ENCODE measurements around the gene ZNF512B. TPM values are rescaled to one million over a fixed set of nuclear protein-coding genes. Genes with fewer than 3 reads are reported as not detected.
"Not testable (repeated sequence)": the region's sequence is repeated elsewhere in the genome, so short reads cannot be mapped to it uniquely, and the experiment has no call there.

Gene ZNF512B
- total and polyA plus RNA-seq, 2 donors (not counting 3 experiments of a cell fraction or from before 2014, with no cell fraction given) = 8.7 to 30.0 TPM

DNA sequence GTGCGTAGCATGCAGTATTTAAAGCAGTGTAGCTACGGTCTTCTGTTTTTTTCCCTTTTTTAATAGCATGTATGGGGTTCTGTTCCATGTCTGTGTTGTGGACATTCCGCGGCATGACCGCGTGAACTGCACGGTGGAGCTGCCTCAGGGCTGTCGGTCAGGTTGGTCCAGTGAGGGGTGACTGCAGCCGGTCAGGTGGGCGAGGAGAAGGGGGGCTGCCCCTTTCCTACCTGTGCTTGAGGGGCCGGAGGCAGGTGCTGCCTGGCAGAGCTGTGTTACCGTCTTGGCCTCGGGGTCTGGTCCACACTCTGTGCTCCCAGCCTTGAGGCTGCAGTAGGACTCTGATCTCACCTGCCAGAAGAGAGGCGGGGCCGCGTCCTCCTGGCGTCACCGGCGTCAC, 38.0 kb downstream of the ZNF512B start:
- DNase-seq (ENCODE audit: low read depth, low spot score) (no peak), FAIRE-seq (no peak)
- Histone ChIP-seq H3K9ac (replicated peaks; ENCODE audit: extremely low read depth, insufficient read depth, low read length) (no peak overlapping the region), H3K27me3 (ENCODE audit: control insufficient read depth in 2 of 2, insufficient read depth in 2 of 2, low read length in 2 of 2) (no peaks in the 10 kb centered on the region), H3K4me3 (replicated peaks in 1 of 3; ENCODE audit: insufficient read depth in 1 of 3, low read depth in 1 of 3, low read length in 3 of 3) (no peak overlapping the region), H3K4me2 (ENCODE audit: insufficient read depth, low read length) (no peak overlapping the region), H2AFZ (ENCODE audit: low read depth, low read length) (no peak overlapping the region), H3K36me3 (ENCODE audit: control insufficient read depth in 2 of 2, extremely low read depth in 1 of 2, insufficient read depth in 2 of 2, low read length in 2 of 2) (peaks cover 7 to 55% of the 10 kb centered on the region in 2 experiments), H3K79me2 (ENCODE audit: control insufficient read depth, insufficient read depth, low read length) (peaks cover 41% of the 10 kb centered on the region), H4K20me1 (replicated peaks; ENCODE audit: control insufficient read depth, extremely low read depth, insufficient read depth, low read length) (peaks cover 3% of the 10 kb centered on the region), H3K9me3 (replicated peaks; ENCODE audit: control insufficient read depth, insufficient read depth, low read length) (no peaks in the 10 kb centered on the region), H3K27ac (ENCODE audit: insufficient read depth, low read depth, low read length) (no peak overlapping the region), H3K4me1 (ENCODE audit: control insufficient read depth, extremely low read depth, insufficient read depth, low read length) (no peaks in the 10 kb centered on the region), H3K9me1 (replicated peaks; ENCODE audit: control insufficient read depth, extremely low read depth, insufficient read depth, low read length) (no peaks in the 10 kb centered on the region)
- TF ChIP-seq EZH2 (IDR thresholded peaks at IDR 0.05; ENCODE audit: borderline replicate concordance, low read depth, low read length, severe bottlenecking) = no peak
- POLR2A ChIA-PET = no interaction called here
- intact Hi-C loops (cut with micrococcal nuclease) (no loop called here), dilution Hi-C loops (cut with MboI; ENCODE audit: extremely low pct_ligation_motif_present, low sequenced_read_pairs) (no loop called here)
- no TSS peak for BruUV-seq (replicated peaks)
- CTCF ChIA-PET = interaction anchor here (1.2 kb wide), 1 partner anchor 13 kb away, joined by 3 read pairs; no protein-coding TSS in a partner anchor

DNA sequence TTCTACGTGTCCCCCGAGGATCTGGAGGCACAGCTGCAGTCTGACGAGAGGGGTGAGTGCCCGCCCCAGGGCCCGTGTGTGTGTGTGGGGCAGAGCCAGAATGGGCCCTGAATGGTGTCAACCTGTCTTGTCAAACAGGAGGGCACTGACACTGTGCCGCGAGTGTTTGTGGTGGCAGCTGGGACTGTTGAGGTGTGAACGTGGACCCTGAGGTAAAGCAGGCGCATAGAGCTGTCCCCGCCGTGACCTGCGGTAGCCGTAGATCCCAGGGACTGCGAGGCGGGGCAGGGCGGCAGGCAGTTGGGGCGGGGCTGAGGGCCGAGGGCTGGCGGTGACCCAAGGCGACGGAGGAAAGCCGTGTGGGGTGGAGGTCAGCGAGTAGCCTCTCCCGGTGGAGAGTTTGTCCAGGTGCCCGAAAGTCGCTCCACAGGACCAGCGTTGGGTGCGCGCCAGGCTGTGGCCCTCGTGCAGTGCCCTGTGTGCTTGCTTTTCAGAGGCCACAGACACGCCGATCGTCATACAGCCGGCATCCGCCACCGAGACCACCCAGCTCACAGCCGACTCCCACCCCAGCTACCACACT, 38.7 kb downstream of the ZNF512B start:
- Histone ChIP-seq H3K4me3 (replicated peaks in 1 of 3; ENCODE audit: insufficient read depth in 1 of 3, low read depth in 1 of 3, low read length in 3 of 3) (no peak overlapping the region), H3K9me3 (replicated peaks; ENCODE audit: control insufficient read depth, insufficient read depth, low read length) (no peaks in the 10 kb centered on the region), H3K79me2 (ENCODE audit: control insufficient read depth, insufficient read depth, low read length) (peaks cover 48% of the 10 kb centered on the region), H3K4me1 (ENCODE audit: control insufficient read depth, extremely low read depth, insufficient read depth, low read length) (no peaks in the 10 kb centered on the region), H3K9ac (replicated peaks; ENCODE audit: extremely low read depth, insufficient read depth, low read length) (no peak overlapping the region), H3K27ac (ENCODE audit: insufficient read depth, low read depth, low read length) (no peak overlapping the region), H3K36me3 (ENCODE audit: control insufficient read depth in 2 of 2, extremely low read depth in 1 of 2, insufficient read depth in 2 of 2, low read length in 2 of 2) (peaks cover 13 to 55% of the 10 kb centered on the region in 2 experiments), H4K20me1 (replicated peaks; ENCODE audit: control insufficient read depth, extremely low read depth, insufficient read depth, low read length) (peaks cover 7% of the 10 kb centered on the region), H3K27me3 (ENCODE audit: control insufficient read depth in 2 of 2, insufficient read depth in 2 of 2, low read length in 2 of 2) (no peaks in the 10 kb centered on the region), H2AFZ (ENCODE audit: low read depth, low read length) (no peak overlapping the region), H3K9me1 (replicated peaks; ENCODE audit: control insufficient read depth, extremely low read depth, insufficient read depth, low read length) (no peaks in the 10 kb centered on the region), H3K4me2 (ENCODE audit: insufficient read depth, low read length) (no peak overlapping the region)
- no TSS peak for BruUV-seq (replicated peaks)
- no peak for DNase-seq (ENCODE audit: low read depth, low spot score)
- TF ChIP-seq POLR2AphosphoS5 (IDR thresholded peaks at IDR 0.05; ENCODE audit: insufficient read depth, low read depth, low read length) = no peak
- no peak for TF ChIP-seq EZH2 (IDR thresholded peaks at IDR 0.05; ENCODE audit: borderline replicate concordance, low read depth, low read length, severe bottlenecking)
- TF ChIP-seq FOS (IDR thresholded peaks at IDR 0.05; ENCODE audit: borderline replicate concordance, insufficient read depth, low read length) = no peak
- no peak for TF ChIP-seq POLR2A (IDR thresholded peaks at IDR 0.05; ENCODE audit: low read depth, low read length)
- TF ChIP-seq, protein P1, sequence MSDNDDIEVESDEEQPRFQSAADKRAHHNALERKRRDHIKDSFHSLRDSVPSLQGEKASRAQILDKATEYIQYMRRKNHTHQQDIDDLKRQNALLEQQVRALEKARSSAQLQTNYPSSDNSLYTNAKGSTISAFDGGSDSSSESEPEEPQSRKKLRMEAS (IDR thresholded peaks at IDR 0.05; ENCODE audit: insufficient read depth, insufficient read length) = no peak
- no peak for TF ChIP-seq GATA2 (IDR thresholded peaks at IDR 0.05; ENCODE audit: insufficient read depth, insufficient read length, low read depth, low read length)
- TF ChIP-seq, protein P2, sequence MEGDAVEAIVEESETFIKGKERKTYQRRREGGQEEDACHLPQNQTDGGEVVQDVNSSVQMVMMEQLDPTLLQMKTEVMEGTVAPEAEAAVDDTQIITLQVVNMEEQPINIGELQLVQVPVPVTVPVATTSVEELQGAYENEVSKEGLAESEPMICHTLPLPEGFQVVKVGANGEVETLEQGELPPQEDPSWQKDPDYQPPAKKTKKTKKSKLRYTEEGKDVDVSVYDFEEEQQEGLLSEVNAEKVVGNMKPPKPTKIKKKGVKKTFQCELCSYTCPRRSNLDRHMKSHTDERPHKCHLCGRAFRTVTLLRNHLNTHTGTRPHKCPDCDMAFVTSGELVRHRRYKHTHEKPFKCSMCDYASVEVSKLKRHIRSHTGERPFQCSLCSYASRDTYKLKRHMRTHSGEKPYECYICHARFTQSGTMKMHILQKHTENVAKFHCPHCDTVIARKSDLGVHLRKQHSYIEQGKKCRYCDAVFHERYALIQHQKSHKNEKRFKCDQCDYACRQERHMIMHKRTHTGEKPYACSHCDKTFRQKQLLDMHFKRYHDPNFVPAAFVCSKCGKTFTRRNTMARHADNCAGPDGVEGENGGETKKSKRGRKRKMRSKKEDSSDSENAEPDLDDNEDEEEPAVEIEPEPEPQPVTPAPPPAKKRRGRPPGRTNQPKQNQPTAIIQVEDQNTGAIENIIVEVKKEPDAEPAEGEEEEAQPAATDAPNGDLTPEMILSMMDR (IDR thresholded peaks at IDR 0.05; ENCODE audit: extremely low read depth in 1 of 2, insufficient read depth in 1 of 2, low read depth in 1 of 2, low read length in 2 of 2) = no peak
- no peak for TF ChIP-seq JUN (IDR thresholded peaks at IDR 0.05; ENCODE audit: borderline replicate concordance, insufficient read depth, insufficient read length, low read depth)
- no peak for TF ChIP-seq MYC (IDR thresholded peaks at IDR 0.05; ENCODE audit: low read depth, low read length)
- dilution Hi-C loops (cut with MboI; ENCODE audit: extremely low pct_ligation_motif_present, low sequenced_read_pairs) (no loop called here), intact Hi-C loops (cut with micrococcal nuclease) (no loop called here)
- CTCF ChIA-PET = no interaction called here
- no peak for FAIRE-seq
- POLR2A ChIA-PET = no interaction called here

DNA sequence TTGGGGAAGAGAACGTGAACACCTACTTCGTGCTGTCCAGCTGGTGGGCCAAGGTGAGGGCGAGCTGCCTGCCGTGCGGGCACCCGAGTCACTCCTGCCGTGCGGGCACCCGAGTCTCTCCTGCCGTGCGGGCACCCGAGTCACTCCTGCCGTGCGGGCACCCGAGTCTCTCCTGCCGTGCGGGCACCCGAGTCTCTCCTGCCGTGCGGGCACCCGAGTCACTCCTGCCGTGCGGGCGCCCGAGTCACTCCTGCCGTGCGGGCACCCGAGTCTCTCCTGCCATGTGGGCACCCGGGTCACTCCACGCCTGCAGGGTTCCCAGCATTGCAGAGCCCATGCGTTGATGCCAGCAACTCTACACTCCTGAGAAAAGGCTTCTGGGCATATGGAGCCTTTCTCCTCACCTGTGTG, 40.3 kb downstream of the ZNF512B start:
- peaks cover 13 to 45% of the 10 kb centered on the region in 2 experiments for H3K36me3 ChIP-seq (ENCODE audit: control insufficient read depth in 2 of 2, extremely low read depth in 1 of 2, insufficient read depth in 2 of 2, low read length in 2 of 2)
- dilution Hi-C loops (cut with MboI; ENCODE audit: extremely low pct_ligation_motif_present, low sequenced_read_pairs); H3K9me3 ChIP-seq (replicated peaks; ENCODE audit: control insufficient read depth, insufficient read depth, low read length); POLR2A ChIA-PET; H3K27ac ChIP-seq (ENCODE audit: insufficient read depth, low read depth, low read length); H3K27me3 ChIP-seq (ENCODE audit: control insufficient read depth in 2 of 2, insufficient read depth in 2 of 2, low read length in 2 of 2); intact Hi-C loops (cut with micrococcal nuclease); H3K4me1 ChIP-seq (ENCODE audit: control insufficient read depth, extremely low read depth, insufficient read depth, low read length); BruUV-seq (replicated peaks); FAIRE-seq; H3K9ac ChIP-seq (replicated peaks; ENCODE audit: extremely low read depth, insufficient read depth, low read length); H3K4me2 ChIP-seq (ENCODE audit: insufficient read depth, low read length); H4K20me1 ChIP-seq (replicated peaks; ENCODE audit: control insufficient read depth, extremely low read depth, insufficient read depth, low read length); CTCF ChIA-PET; H3K4me3 ChIP-seq (replicated peaks in 1 of 3; ENCODE audit: insufficient read depth in 1 of 3, low read depth in 1 of 3, low read length in 3 of 3); H3K9me1 ChIP-seq (replicated peaks; ENCODE audit: control insufficient read depth, extremely low read depth, insufficient read depth, low read length); H2AFZ ChIP-seq (ENCODE audit: low read depth, low read length); DNase-seq (ENCODE audit: low read depth, low spot score): not testable (repeated sequence)
- peaks cover 49% of the 10 kb centered on the region for H3K79me2 ChIP-seq (ENCODE audit: control insufficient read depth, insufficient read depth, low read length)

Data from endothelial cell of umbilical vein (primary cell).